Measurements from ENCODE around the gene CCR5AS.
"Not testable (repeated sequence)": the region's sequence is repeated elsewhere in the genome, so short reads cannot be mapped to it uniquely, and the experiment has no call there.

The CCR5AS gene

DNA sequence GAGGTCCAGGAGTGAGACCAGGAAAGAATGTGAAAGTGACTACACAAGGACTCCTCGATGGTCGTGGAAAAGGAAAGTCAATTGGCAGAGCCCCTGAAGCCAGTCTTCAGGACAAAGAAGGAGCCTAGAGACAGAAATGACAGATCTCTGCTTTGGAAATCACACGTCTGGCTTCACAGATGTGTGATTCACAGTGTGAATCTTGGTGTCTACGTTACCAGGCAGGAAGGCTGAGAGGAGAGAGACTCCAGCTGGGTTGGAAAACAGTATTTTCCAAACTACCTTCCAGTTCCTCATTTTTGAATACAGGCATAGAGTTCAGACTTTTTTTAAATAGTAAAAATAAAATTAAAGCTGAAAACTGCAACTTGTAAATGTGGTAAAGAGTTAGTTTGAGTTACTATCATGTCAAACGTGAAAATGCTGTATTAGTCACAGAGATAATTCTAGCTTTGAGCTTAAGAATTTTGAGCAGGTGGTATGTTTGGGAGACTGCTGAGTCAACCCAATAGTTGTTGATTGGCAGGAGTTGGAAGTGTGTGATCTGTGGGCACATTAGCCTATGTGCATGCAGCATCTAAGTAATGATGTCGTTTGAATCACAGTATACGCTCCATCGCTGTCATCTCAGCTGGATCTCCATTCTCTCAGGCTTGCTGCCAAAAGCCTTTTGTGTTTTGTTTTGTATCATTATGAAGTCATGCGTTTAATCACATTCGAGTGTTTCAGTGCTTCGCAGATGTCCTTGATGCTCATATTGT, 47.0 kb downstream of the CCR5AS start:
- no peak for DNase-seq (ENCODE audit: low read depth in 4 of 4, low spot score in 2 of 4)

GRCh38 chr3:46358466-46358865, 48.4 kb downstream of the CCR5AS start:
- no peak for DNase-seq (ENCODE audit: low read depth in 4 of 4, low spot score in 2 of 4)

DNA sequence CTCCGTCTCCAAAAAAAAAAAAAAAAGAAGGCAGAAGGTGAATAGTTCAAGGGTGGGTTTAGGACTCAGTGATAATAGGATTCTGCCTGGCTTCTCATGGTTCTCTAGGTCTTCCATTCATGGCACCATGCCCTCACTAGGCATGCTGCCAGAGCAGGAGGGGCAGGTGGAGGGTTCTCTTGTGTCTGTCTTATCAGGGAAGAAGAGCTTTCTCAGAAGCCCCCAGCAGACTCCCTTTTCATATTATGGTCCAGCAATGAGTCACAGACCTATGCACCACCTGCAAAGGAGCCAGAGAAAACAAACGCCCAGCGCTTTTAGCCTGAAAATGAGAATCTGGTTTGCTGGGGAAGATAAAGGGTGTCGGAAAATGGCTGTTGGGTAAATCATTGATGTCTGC, 50.0 kb downstream of the CCR5AS start:
- DNase-seq (ENCODE audit: low read depth in 4 of 4, low spot score in 2 of 4): no peak

- no peak for DNase-seq (ENCODE audit: low read depth in 4 of 4, low spot score in 2 of 4)
These were observed 50.6 kb downstream of the CCR5AS start for GRCh38 chr3:46356276-46356675.

GRCh38 chr3:46354984-46355383, 51.9 kb downstream of the CCR5AS start:
- no peak for DNase-seq (ENCODE audit: low read depth in 4 of 4, low spot score in 2 of 4)

- no peak for DNase-seq (ENCODE audit: low read depth in 4 of 4, low spot score in 2 of 4)
These were observed 52.4 kb downstream of the CCR5AS start for GRCh38 chr3:46354478-46354877.

DNA sequence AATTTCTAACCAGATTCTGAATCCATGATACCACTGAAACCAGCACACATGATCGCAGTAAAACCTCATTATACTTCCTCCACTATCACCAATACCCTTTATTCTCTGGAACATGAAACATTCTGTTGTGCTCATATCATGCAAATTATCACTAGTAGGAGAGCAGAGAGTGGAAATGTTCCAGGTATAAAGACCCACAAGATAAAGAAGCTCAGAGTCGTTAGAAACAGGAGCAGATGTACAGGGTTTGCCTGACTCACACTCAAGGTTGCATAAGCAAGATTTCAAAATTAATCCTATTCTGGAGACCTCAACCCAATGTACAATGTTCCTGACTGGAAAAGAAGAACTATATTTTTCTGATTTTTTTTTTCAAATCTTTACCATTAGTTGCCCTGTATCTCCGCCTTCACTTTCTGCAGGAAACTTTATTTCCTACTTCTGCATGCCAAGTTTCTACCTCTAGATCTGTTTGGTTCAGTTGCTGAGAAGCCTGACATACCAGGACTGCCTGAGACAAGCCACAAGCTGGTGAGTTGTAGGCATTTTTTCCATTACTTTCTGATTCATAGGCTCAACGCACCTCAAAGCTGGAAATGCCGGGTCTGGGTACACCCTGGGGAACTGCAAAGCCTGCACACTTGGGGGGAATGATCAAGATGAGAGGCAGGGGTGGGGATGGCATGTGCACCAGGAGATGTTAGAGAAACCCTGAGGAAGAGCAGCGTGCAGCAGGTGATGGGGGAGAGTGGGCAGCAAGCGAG, 53.0 kb downstream of the CCR5AS start, which contains the start of gene CCR2:
CCR2 (plus strand) TSS at position 465 of the 764 bp plus-strand sequence. CDS start 3,417 bp downstream, outside the sequence.
- no peak for DNase-seq (ENCODE audit: low read depth in 4 of 4, low spot score in 2 of 4)

GRCh38 chr3:46353090-46353489, 53.8 kb downstream of the CCR5AS start:
- DNase-seq (ENCODE audit: low read depth in 4 of 4, low spot score in 2 of 4): no peak

DNA sequence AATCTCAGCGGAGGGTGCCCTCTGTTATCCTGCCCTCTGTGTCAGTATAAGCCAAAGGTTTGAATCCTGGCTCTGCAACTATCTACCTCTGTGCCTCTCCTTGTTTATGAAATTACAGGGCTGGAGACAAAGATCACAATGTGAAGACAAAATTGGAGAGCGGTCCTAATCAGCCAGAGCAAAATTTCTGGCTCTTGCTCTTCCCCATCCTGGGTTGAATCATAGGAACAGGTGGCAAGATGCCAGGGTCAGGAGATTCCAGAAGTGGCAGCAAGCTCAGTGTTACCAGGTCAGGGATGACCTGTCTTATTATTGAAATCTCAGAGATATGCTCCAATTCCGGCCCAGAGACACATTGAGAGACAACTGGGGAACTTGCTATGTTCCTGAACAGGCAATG, 55.2 kb downstream of the CCR5AS start:
- no peak for DNase-seq (ENCODE audit: low read depth in 4 of 4, low spot score in 2 of 4)

DNA sequence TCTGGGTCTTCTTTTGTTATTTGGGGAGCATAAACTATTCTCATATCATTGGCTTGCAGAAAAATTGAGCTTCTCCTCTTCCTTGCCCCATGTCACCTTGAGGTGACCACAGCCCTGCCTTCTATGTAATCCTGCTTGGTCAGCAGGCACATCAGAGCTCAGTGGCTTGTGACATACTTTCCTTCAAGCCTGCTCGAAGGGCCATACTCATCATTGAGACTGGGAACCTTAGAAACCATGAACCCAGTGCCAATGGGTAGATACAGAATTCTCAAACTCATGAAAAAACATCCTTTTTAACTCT, 56.7 kb downstream of the CCR5AS start:
- DNase-seq (ENCODE audit: low read depth in 4 of 4, low spot score in 2 of 4): no peak

GRCh38 chr3:46349484-46350261, 57.2 kb downstream of the CCR5AS start:
- DNase-seq (ENCODE audit: low read depth in 4 of 4, low spot score in 2 of 4): no peak

DNA sequence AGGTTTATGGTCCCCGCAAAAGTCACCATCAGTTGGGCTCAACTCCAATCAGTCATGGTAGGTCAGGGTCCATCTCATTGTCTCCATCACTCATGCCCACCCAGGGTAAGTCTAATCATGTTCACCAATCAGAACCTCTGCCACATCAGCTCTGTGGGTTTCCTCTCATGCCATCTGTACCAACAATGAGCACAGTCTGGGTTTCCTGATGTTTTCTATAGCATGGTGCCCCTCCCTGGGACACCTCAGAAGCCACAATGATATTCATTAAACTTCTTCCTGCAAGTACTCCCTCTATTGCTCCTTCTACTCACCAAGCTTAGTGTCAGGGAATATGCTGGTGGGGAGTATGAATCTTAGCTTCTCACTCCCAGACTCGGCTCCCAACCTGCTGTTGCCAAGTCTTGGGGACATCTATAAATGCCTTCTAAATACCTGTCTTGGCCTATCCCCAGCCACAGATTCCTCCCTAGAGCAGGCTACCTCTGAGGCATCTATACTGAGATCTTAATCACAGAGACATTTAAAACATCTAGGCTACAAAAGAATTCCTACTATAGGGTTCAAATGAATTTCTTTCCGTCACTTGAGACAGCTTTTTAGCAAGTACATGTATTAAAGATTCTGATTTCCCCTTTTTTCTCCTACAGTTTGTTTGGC, 57.9 kb downstream of the CCR5AS start:
- no peak for DNase-seq (ENCODE audit: low read depth in 4 of 4, low spot score in 2 of 4)

DNA sequence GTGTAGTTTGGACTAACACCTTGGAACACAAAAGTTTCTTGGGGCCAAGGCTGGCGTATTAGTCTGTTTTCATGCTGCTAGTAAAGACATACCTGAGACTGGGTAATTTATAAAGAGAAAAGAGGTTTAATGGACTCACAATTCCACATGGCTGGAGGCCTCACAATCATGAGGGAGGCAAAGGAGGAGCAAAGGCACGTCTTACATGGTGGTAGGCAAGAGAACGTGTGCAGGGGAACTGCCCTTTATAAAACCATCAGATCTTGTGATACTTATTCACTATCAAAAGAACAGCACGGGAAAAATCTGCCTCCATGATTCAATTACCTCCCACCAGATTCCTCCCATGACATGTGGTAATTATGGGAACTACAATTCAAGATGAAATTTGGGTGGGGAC, 62.4 kb downstream of the CCR5AS start:
- DNase-seq (ENCODE audit: low read depth in 4 of 4, low spot score in 2 of 4): no peak

GRCh38 chr3:46338840-46339239, 68.0 kb downstream of the CCR5AS start:
- DNase-seq (ENCODE audit: low read depth in 4 of 4, low spot score in 2 of 4): no peak

- DNase-seq (ENCODE audit: low read depth in 4 of 4, low spot score in 2 of 4): no peak
These were observed 69.0 kb downstream of the CCR5AS start for GRCh38 chr3:46337911-46338310.

- no peak for DNase-seq (ENCODE audit: low read depth in 4 of 4, low spot score in 2 of 4)
These were observed 71.3 kb downstream of the CCR5AS start for GRCh38 chr3:46335541-46335940.

DNA sequence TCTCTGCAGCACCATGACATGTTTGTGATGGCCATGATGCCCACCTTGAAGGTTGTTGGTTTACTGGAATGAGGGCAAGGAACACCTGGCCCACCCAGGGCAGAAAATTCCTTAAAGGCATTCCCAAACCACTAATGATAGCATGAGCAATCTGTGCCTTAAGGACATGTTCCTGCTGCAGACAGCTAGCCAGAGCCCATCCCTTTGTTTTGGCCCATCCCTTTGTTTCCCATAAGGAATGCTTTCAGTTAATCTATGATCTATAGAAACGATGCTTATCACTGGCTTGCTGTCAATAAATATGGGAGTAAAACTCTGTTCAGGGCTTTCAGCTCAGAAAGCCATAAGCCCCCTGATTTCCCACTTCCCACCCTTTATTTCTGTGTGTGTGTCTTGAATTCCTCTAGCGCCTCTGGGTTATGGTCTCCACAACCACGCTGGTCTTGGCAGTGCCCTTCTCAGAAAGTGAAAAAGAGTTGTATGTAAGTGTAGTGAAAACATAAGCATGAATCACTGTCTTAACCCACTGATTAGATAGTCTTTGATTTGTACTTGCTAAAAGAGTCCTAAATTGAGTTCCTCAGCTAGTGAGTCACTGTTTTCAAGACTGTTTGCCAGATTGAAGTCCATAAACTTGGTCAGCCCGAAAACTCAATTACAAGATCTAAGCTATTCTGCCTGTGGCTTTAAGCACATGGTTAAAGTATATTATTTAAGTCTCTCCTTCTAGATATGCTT, 72.0 kb downstream of the CCR5AS start:
- no peak for DNase-seq (ENCODE audit: low read depth in 4 of 4, low spot score in 2 of 4)

DNA sequence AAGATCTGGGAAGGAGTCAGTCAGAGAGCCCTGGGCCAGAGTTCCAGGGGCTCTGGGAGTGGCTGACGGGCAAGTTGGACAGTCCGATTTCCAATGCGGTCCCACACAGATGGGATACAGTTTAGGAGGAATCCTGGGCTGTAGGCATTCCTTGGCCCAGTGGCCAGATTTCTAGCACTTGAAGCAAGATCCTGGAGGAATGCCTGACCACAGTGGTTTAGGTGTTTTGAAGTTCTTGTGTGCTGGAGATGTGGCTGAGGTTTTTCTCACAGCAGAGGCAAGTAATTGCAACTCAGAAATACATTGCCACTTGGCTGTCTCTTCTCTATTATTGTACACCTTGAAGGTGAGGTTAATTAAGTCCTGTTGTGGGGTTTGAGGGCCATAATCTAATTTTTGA, 76.2 kb downstream of the CCR5AS start:
- not testable (repeated sequence) for DNase-seq (ENCODE audit: low read depth in 4 of 4, low spot score in 2 of 4)

DNA sequence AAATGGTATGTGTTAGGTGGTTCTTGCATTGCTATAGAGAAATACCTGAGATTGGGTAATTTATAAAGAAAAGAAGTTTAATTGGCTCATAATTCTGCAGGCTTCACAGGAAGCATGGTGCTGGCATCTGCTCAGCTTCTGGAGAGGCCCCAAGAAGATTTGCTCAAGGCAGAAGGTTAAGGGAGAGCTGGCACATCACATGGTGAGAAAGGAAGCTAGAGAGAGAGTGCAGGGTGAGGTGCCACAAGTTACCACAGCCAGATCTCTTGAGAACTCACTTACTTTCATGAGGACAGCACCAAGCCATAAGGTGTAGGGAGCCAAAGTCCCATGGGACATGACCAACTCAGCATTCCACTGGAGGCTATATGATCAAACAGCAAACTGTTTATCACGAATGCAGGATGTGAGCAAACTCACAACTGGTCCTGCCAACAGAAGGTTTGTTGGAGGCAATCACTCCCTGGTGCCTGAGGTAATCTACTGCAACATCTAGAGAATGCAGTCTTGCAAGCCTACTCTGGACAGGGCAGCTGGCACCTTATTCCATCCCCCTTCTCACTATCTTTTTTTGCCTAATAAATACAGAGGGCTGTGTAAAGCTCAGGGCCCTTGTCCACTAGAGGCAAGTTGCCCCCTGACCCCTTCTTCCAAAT, 81.1 kb downstream of the CCR5AS start:
- no peak for DNase-seq (ENCODE audit: low read depth in 4 of 4, low spot score in 2 of 4)

DNA sequence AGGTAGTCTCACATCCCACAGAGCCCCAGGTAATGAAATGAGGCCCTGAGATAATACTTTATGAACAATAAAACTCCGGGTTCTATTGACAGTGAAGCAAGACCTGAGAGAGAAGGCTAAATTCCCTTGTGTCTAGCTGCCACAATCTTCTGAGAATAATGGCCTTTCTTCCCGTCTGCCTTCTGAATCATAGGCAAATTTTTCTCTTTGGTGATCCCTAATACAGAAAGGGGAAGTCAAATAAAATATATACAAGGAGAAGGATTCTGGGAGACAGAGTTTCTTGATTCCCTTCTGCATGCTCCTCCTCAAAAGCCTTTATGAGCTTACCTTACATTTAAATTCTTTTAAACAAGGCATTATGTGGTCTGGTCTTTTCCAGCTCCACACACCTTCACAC, 82.8 kb downstream of the CCR5AS start:
- no peak for DNase-seq (ENCODE audit: low read depth in 4 of 4, low spot score in 2 of 4)
